ENCODE results near the gene GTPBP3.
A peak's percentile ranks its signal among the peaks of the same experiment; 100 is the strongest.
"Not testable (repeated sequence)": the region's sequence is repeated elsewhere in the genome, so short reads cannot be mapped to it uniquely, and the experiment has no call there.

Gene GTPBP3, protein sequence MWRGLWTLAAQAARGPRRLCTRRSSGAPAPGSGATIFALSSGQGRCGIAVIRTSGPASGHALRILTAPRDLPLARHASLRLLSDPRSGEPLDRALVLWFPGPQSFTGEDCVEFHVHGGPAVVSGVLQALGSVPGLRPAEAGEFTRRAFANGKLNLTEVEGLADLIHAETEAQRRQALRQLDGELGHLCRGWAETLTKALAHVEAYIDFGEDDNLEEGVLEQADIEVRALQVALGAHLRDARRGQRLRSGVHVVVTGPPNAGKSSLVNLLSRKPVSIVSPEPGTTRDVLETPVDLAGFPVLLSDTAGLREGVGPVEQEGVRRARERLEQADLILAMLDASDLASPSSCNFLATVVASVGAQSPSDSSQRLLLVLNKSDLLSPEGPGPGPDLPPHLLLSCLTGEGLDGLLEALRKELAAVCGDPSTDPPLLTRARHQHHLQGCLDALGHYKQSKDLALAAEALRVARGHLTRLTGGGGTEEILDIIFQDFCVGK

GRCh38 chr19:17336872-17337674 is at the start of gene GTPBP3:
TSS of gene GTPBP3 (plus strand) at chr19:17337553. CDS start at chr19:17337612, 59 bp downstream.
- peak; percentile 86 to 97 for DNase-seq (ENCODE audit: low read depth in 1 of 2, low spot score in 1 of 2)

DNA sequence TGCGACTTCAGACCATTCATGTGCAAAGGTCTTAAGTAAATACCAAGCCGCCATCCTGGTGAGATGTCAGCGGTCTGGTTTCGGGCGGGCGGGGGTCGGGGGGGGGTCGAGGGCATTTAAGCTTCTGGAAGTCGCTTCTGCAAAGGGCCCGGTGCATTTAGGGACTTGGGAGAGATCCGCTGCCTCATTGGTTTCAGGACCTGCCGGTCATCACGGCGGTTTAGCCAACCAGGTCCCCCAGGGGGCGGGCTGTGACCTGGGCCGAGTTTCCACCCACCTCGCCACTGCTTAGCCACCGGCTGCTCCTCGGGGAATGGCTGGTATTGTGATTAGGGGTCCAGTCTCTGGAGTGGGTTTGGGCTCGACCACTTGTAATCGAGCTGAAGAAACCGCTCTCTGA is 47.9 kb upstream of the GTPBP3 start:
- DNase-seq (ENCODE audit: low read depth in 1 of 2, low spot score in 1 of 2), result no peak

DNA sequence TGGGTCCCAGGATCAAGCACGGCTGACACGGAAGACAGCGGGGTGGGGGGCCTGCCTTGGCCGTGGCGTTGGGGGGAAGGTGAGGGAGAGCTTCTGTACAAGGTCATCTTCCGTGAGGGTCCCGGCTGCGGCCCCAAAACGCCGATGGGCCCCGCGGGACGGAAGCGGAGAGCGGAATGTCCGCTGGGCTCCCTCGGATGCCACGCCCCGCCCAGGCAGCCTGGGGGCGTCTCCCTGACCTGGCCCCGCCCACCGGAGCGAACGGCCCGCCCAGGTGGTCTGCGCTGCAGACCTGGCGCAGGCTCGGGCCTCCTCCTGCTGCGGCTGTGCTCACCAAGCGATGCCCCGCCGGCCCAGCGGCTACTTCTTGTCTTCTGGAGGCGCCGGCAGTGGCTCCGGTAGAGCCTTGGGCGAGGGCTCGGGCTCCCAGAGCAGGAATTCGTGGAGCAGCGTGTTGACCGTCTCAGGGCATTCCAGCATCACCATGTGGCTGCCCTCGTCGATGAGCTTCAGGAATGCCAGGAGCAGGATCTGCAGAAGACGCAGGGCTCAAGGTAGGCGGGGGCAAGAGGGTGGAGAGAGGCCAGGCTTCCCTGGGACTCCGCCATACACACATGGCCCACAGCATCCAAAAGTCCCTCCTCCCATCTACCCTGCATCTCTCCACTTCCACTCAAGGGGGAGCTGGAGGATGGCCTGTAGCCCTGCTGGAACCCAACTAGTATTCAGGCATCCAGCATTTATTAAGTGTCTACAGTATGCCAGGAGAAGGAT is 44.9 kb upstream of the GTPBP3 start:
- DNase-seq (ENCODE audit: low read depth in 1 of 2, low spot score in 1 of 2), result peak; percentile 69 to 71

- no peak for DNase-seq (ENCODE audit: low read depth in 1 of 2, low spot score in 1 of 2)
Measured at GRCh38 chr19:17293605-17294004, 43.7 kb upstream of the GTPBP3 start.

GRCh38 chr19:17294051-17294891 is 43.1 kb upstream of the GTPBP3 start:
- no peak for DNase-seq (ENCODE audit: low read depth in 1 of 2, low spot score in 1 of 2)

DNA sequence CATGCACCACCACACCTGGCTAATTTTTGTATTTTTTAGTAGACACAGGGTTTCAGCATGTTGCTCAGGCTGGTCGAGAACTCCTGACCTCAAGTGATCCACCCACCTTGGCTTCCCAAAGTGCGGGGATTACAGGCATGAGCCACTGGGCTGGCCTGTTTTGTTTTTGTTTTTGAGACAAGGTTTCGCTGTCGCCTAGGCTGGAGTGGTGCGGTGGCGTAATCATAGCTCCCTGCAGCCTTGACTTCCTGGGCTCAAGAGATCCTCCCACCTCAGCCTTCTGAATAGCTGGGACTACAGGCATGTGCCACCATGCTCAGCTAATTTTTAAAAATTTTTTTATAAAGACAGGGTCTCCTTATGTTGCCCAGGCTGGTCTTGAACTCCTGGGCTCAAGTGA is 41.8 kb upstream of the GTPBP3 start:
- DNase-seq (ENCODE audit: low read depth in 1 of 2, low spot score in 1 of 2), result not testable (repeated sequence)

DNA sequence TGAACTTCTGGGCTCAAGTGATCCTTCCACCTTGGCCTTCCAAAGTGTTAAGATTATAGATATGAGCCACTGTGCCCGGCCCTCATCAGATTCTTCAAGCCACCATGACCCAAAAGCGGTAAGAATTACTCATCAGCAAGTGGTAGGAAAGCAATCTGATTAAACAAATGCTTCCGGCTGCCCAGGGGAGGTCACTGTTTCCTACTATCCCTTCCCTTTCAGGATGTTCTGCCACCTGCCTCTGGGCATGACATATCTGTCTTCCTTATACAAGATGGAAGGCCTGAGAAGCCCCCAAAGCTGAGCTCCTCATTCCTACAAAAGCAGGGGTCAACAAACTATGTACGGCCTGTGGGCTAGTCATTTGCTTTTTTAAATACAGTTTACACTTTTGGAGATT is 41.1 kb upstream of the GTPBP3 start:
- DNase-seq (ENCODE audit: low read depth in 1 of 2, low spot score in 1 of 2), result no peak

- no peak for DNase-seq (ENCODE audit: low read depth in 1 of 2, low spot score in 1 of 2)
Measured at GRCh38 chr19:17296976-17297375, 40.4 kb upstream of the GTPBP3 start.

DNA sequence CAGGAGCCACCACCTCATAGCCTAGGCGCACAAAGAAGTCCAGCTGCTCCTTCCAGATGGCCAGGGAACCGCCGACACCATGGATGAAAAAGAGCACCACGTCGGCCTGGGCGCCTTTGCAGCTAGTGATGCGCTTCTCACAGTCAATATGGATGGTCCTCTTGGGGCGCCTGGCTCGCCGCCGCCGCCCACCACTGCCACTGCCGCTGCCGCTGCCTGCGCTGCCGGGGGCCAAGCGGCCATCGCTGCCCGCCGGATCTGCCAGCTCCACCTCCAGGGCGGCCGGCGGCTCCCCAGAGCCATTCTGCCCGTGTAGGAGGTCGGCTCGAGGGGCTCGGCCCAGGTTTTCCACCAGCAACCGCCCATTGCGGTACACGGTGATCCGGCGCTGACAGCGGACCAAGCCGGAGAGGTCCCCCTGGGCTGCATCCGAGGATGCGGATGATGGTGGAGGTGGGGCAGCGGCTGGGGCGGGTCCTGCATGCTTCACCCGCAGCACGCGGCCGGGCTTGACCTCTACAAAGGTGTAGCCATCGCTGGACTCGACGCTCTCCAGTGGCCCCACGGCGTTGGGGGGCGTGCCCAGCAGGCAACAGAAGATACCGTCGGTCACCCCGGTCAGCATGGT is 36.2 kb upstream of the GTPBP3 start:
- DNase-seq (ENCODE audit: low read depth in 1 of 2, low spot score in 1 of 2), result no peak

DNA sequence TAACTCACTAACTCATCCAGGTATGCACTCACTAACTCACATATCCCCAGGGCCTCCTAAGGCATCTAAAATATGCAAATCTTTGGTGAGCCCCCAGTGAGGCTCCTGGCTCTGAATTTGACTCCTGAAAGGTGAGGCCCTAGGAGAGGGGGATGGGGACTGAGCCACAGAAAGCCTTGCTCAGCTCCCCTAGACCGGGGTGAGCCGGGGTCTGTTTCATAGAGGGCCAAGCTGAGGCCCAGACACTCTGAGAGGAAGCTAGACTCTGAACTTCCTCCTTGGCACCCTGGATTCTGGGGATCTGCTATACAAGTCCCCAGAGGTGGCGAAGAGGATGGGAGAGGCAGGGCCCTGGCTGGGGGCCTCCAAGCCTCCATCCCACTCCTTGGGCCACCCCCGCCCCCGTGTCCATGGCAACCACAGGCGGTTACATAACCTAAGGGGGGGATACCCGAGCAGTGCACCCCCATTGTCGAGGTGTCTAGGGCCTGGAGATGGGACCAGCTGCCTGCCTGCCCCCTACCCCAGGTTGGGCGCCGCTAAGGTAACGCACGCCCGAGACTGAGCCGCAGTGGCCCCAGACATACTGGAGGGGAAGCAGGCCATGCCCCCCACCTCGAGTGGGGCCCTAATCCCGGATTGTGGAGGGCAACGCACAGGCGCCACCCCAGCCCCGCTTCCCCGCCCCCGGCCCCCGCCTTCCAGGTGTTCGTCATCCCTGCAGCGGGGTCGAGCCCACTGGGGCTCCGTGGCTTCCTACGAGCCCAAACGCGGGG is 34.8 kb upstream of the GTPBP3 start:
- no peak for DNase-seq (ENCODE audit: low read depth in 1 of 2, low spot score in 1 of 2)

GRCh38 chr19:17303167-17303939 is 34.0 kb upstream of the GTPBP3 start, which contains the start of gene ABHD8:
TSS of gene ABHD8 (minus strand) at chr19:17303425. CDS start at chr19:17301616, 1,809 bp downstream.
- DNase-seq (ENCODE audit: low read depth in 1 of 2, low spot score in 1 of 2), result peak; percentile 79 to 93

DNA sequence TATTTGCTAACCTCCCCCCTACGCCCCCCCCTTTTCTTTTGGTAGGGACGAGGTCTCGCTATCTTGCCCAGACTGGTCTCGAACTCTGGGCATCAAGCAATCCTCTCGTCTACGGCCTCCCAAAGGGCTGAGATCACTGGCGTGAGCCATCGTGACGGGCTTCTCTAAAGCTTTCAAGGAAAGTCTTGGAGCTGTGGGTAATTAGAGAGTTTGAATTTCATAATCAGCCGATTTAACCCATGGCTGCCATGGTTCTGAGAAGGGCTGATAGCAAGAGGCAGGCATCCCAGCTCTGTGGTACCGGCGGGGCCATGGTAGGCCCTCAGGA is 33.4 kb upstream of the GTPBP3 start:
- DNase-seq (ENCODE audit: low read depth in 1 of 2, low spot score in 1 of 2), result no peak

GRCh38 chr19:17304386-17305215 is 32.8 kb upstream of the GTPBP3 start:
- DNase-seq (ENCODE audit: low read depth in 1 of 2, low spot score in 1 of 2), result no peak

DNA sequence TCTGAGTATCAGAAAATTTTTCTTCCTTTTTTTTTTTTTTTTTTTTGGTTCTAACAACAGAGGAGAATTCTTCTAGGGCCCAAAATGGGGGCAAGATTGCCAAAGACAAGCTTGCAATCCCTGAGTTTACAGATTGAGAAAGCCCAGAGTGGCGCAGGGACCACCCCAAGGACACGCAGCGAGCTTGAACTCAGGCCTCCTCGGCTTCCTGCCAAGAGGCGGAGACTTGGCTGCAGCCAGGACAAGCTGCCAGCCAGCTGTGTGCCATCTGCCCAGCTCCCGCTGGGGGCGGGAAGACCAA is 32.2 kb upstream of the GTPBP3 start:
- DNase-seq (ENCODE audit: low read depth in 1 of 2, low spot score in 1 of 2), result no peak

GRCh38 chr19:17305517-17306284 is 31.7 kb upstream of the GTPBP3 start, which contains the start of gene MRPL34:
TSS of gene MRPL34 (plus strand) at chr19:17305872. CDS start at chr19:17305893, 21 bp downstream.
- peak; percentile 78 to 93 for DNase-seq (ENCODE audit: low read depth in 1 of 2, low spot score in 1 of 2)

- DNase-seq (ENCODE audit: low read depth in 1 of 2, low spot score in 1 of 2), result no peak
Measured at GRCh38 chr19:17306285-17306714, 31.1 kb upstream of the GTPBP3 start.

DNA sequence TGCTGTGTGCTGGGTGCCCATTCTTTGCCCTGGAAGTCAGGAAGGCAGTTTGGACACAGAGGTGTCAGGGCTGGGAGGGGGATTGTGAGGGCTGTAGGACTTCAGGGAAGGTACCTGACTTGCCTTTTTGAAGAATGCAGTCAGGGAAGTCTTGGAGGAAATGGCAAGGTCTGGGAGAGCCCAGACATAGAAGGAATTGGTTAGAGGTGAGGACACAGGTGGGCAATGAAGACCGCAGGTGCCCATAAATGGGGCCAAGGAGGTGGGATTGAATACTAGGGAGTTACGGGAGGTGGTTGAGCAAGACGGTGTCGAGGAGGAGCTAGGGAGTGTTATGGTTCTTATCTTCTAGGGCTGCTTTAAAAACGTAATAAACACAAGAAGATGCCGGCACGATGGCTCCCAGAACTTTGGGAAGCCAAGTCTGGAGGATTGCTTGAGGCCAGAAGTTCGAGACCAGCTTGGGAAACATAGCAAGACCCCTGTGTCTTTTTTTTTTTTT is 29.4 kb upstream of the GTPBP3 start:
- no peak for DNase-seq (ENCODE audit: low read depth in 1 of 2, low spot score in 1 of 2)

All from activated CD4-positive, alpha-beta T cell treated with anti-CD3 and anti-CD28 coated beads, Interleukin-2, amount 50 U/mL, for 24 hours (primary cell).